NCI-H1105 treated with DMSO at 0.1 percent for 48 hours (cell line): ENCODE measurements around the gene MTNR1A.
"Not testable (repeated sequence)": the region's sequence is repeated elsewhere in the genome, so short reads cannot be mapped to it uniquely, and the experiment has no call there.

ENCODE experiments used
- DNase-seq: peaks from one replicate; lab custom pipeline; 2025; lab: John Stamatoyannopoulos, UW

The MTNR1A gene

GRCh38 chr4:186561748-186562147 lies 6.4 kb upstream of the MTNR1A start:
- DNase-seq, result no peak

- no peak for DNase-seq
Observed at GRCh38 chr4:186560647-186561046, 5.3 kb upstream of the MTNR1A start.

- DNase-seq, result no peak
Observed at GRCh38 chr4:186557486-186557885, 2.1 kb upstream of the MTNR1A start.

DNA sequence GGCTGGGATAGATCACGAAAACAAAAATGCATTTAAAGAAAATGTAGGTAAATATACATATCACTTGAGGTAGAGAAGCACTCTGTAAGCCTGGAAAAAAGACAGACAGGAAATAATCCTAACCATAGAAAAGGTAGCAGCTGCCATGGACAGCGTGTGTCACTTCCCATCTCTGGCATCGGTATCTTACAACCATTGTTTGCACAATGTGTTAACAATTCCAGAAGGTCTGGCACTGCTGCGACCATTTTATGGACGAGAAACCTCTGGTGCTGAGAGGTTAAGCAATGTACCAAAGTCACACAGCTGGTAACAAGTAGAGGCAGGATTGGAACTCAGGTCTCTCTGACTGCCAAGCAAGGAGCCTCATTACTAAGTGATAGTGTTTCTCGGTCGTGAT lies 1.7 kb upstream of the MTNR1A start:
- no peak for DNase-seq

DNA sequence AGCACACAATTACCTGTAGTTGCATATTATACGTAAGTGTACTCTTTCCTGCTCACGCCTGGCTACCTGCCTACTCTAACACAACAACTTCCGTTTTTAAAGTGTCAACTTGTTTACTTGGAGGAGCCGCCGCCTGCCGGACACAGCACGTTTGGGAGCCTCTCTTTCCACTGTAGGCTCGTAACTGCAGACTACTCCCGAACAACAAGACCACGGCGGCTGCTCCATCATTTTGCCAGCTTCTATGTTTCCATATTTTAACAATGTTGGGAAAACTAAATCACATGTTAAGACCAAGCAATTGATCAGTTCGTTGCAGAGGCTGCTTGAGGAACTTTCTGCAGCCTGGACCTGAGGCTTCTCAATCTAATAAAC lies 841 bp downstream of the MTNR1A start:
- peak; percentile 57 for DNase-seq

GRCh38 chr4:186553717-186554116 lies 1.6 kb downstream of the MTNR1A start:
- DNase-seq, result no peak

GRCh38 chr4:186551849-186552248 lies 3.5 kb downstream of the MTNR1A start:
- no peak for DNase-seq

GRCh38 chr4:186545436-186545835 lies 9.9 kb downstream of the MTNR1A start:
- DNase-seq, result no peak

GRCh38 chr4:186543206-186543605 lies 12.2 kb downstream of the MTNR1A start:
- DNase-seq, result no peak

- no peak for DNase-seq
Observed at GRCh38 chr4:186541801-186542200, 13.6 kb downstream of the MTNR1A start.

DNA sequence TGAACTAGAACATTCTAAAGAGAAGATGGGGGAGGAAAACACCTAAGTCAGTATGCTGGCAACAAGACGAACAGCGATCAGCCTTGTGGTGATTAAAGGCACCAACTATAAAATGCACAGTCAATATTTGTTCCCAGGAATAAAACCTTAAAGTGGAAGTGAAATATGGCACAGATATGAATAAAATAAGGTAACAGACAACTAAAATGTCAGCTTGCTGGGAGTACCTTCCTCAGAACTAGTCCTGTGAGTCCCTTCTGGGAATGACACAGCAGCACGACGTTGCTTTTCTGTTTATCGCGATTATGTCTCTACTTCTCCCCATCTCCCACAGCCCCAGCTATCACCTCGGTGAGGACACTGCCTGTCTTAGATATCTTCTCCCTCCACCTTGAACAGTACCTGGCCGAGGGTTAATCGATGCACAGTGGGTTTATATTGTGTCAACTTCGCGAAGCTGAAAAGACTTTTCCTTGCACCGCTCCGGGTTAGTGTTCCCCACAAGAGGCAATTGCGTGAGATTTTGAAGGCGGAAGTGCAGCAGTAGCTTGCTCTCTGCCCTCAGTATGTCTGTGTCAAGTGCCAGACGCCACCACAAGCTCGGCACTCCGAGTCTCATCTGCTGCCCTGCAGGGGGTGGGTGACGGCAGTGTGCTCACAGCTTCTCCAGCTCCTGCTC lies 17.4 kb downstream of the MTNR1A start:
- DNase-seq, result no peak

DNA sequence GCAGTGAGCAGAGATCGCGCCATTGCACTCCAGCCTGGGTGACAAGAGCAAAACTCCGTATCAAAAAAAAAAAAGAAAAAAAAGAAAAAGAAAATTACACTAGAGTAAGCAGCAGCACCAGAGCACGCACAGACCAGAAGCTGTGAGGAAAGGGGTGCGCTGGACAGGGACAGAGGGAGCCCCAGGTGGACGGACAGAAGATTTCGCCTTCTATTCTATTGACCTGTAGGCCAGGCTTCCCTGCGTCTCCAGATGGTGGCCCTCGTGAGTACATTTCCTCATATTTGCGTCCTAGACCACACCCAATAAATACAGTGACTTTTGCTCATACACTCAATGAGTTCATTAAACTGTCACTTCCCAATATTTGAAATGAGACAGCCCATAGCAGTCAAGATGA lies 19.1 kb downstream of the MTNR1A start:
- no peak for DNase-seq

- no peak for DNase-seq
Observed at GRCh38 chr4:186534056-186534455, 21.3 kb downstream of the MTNR1A start.

GRCh38 chr4:186523927-186524326 lies 31.4 kb downstream of the MTNR1A start:
- not testable (repeated sequence) for DNase-seq

DNA sequence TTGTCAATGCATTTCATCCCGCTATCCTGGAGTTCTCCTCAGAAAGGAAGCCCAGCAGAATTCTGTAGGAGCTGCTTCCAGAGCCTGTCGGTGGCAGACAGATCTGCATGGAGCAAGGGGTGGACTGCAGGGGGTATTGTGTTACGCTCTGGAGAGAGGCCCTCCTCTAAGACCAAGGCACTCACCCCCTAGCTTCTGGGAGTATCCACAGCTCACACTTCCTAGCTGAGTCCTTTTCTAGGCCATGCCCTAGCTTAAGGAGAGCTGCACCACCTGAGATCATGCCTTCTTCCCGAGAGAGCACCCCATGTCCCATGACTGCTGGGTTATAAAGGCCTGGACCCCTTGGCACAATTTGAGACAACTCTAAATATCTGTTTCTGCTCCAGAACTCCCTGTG lies 39.1 kb downstream of the MTNR1A start:
- DNase-seq, result no peak

DNA sequence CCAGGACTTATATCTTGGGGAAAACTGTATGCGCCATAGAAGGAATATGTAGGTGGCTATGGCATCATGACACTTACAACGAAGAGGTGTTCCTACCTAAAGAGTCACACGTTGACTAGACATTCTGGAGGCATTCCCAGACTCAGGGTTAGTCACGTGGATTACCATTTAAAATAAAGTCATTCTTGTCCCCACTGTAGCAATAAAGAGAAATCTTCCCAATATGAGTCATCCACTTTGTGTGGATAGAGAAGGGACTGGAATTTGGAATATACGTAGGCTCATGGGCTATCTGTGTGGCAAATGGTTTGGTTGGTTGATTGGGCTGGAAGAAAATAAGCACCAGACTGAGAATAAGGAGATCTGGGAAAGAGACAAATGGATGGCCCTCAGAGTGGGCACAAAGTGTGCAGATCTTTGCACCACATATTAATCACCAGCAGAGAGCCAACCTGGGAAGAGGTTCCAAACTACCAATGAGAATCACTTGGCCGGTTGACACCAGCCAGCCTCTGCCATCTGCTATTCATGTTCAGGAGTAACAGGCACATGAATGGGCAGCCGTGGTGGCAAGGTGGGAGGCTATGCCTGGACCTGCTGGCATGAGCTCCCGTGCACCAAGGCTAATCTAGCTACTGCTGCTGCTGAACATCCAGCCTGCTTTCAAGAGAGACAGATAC lies 41.0 kb downstream of the MTNR1A start:
- DNase-seq, result no peak

GRCh38 chr4:186504771-186505170 lies 50.6 kb downstream of the MTNR1A start:
- DNase-seq, result not testable (repeated sequence)

GRCh38 chr4:186502231-186502630 lies 53.1 kb downstream of the MTNR1A start:
- DNase-seq, result no peak

- no peak for DNase-seq
Observed at GRCh38 chr4:186501554-186501953, 53.8 kb downstream of the MTNR1A start.

GRCh38 chr4:186500721-186501304 lies 54.6 kb downstream of the MTNR1A start:
- DNase-seq, result no peak

- no peak for DNase-seq
Observed at GRCh38 chr4:186499467-186499866, 55.9 kb downstream of the MTNR1A start.

- DNase-seq, result no peak
Observed at GRCh38 chr4:186497043-186497442, 58.3 kb downstream of the MTNR1A start.

DNA sequence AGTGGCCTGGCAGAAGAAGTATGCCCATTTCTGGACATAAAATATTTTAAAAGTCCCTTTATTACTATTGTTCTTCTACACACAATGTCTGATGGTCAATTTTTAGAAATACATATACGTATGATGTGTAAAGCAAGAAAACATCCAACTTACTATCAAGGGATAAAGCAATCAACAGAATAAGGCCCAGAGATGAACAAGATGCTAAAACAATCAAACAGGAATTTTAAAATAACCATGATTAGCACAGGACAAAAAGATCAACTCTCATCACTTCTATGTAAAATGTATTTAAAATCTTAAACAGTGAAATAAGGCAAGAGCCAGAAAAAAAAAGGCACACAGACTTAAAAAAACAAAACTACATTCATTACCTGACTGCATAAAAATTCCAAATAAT lies 60.9 kb downstream of the MTNR1A start:
- no peak for DNase-seq

DNA sequence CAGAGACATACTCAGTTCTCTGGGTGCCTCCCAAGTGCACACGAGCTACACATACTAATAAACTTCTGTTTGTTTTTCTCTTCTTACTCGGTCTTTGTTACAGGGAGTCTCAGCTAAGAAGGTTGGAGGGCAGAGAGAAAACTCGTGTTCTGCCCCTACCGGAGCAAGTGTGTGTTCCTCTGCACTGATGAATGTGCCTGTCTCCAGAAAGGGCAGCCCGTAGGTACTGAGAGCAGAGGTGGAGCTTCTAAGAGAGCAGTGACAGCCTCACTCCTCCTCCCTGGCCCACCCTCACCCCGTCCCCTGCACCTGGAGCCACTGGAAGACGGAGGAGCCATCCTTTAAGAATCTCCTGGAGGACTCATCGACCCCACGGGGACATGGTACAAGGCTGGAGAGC lies 67.6 kb downstream of the MTNR1A start:
- no peak for DNase-seq
